SKM-1 treated with dmso at 0.1 percent for 144 hours (cell line): ENCODE results near the gene EFCAB14.
"Not testable (repeated sequence)": the region's sequence is repeated elsewhere in the genome, so short reads cannot be mapped to it uniquely, and the experiment has no call there.

Experiments
- DNase-seq: peaks from one replicate; lab custom pipeline; 2025; ENCODE audit not compliant: unreplicated experiment; lab: John Stamatoyannopoulos, UW

The EFCAB14 gene

GRCh38 chr1:46723901-46724300, 5.0 kb upstream of the EFCAB14 start:
- no peak for DNase-seq

GRCh38 chr1:46721686-46722205, 2.8 kb upstream of the EFCAB14 start:
- DNase-seq = no peak

- DNase-seq = no peak
Observed at GRCh38 chr1:46721204-46721603, 2.3 kb upstream of the EFCAB14 start.

GRCh38 chr1:46720319-46720718, 1.4 kb upstream of the EFCAB14 start:
- not testable (repeated sequence) for DNase-seq

GRCh38 chr1:46719689-46720088, 775 bp upstream of the EFCAB14 start:
- DNase-seq = no peak

- no peak for DNase-seq
Observed at GRCh38 chr1:46718340-46718726, 581 bp downstream of the EFCAB14 start.

GRCh38 chr1:46717654-46718053, 1.3 kb downstream of the EFCAB14 start:
- DNase-seq = no peak

GRCh38 chr1:46714976-46715375, 3.9 kb downstream of the EFCAB14 start:
- DNase-seq = no peak

- DNase-seq = no peak
Observed at GRCh38 chr1:46708121-46708520, 10.8 kb downstream of the EFCAB14 start.

- DNase-seq = no peak
Observed at GRCh38 chr1:46705408-46705807, 13.5 kb downstream of the EFCAB14 start.

- no peak for DNase-seq
Observed at GRCh38 chr1:46703927-46704641, 14.8 kb downstream of the EFCAB14 start.

- DNase-seq = peak; percentile 54
Observed at GRCh38 chr1:46699666-46700065, 19.2 kb downstream of the EFCAB14 start.

GRCh38 chr1:46697053-46697452, 21.9 kb downstream of the EFCAB14 start:
- no peak for DNase-seq

- DNase-seq = not testable (repeated sequence)
Observed at GRCh38 chr1:46694676-46695075, 24.2 kb downstream of the EFCAB14 start.

- no peak for DNase-seq
Observed at GRCh38 chr1:46692811-46693770, 25.8 kb downstream of the EFCAB14 start.

- no peak for DNase-seq
Observed at GRCh38 chr1:46691997-46692790, 26.7 kb downstream of the EFCAB14 start.

- DNase-seq = no peak
Observed at GRCh38 chr1:46690931-46691421, 27.9 kb downstream of the EFCAB14 start.

- DNase-seq = no peak
Observed at GRCh38 chr1:46689897-46690296, 29.0 kb downstream of the EFCAB14 start.

GRCh38 chr1:46689356-46689755, 29.6 kb downstream of the EFCAB14 start:
- no peak for DNase-seq

- DNase-seq = no peak
Observed at GRCh38 chr1:46687921-46688509, 30.9 kb downstream of the EFCAB14 start.
